GM23248 (cell line): ENCODE data around the gene URM1. TPM values are rescaled to one million over a fixed set of nuclear protein-coding genes. Genes with fewer than 3 reads are reported as not detected.
A peak's percentile ranks its signal among the peaks of the same experiment; 100 is the strongest.

Source experiments
- DNase-seq: peaks from one replicate; pipeline ENCODE4 v3.0.0-alpha.2; 2015
- H2AFZ ChIP-seq: fragments of 200-600 bp; sonication (generic); 2 replicates; pipeline ENCODE4 v1.6.1; 2016; ENCODE audit warnings: antibody characterized with exemption
- H3F3A ChIP-seq: fragments of 200-600 bp; sonication (generic); 2 replicates; pipeline ENCODE4 v1.6.1; 2016; ENCODE audit warnings: mild to moderate bottlenecking, antibody characterized with exemption, mixed run types; ENCODE audit not compliant: insufficient read depth
- H3K27ac ChIP-seq: fragments of 200-600 bp; sonication (generic); 2 replicates; pipeline ENCODE4 v1.5.1; 2016; ENCODE audit warnings: mild to moderate bottlenecking
- H3K27me3 ChIP-seq: fragments of 200-600 bp; sonication (generic); replicated peaks from 2 replicates; pipeline ENCODE4 v1.6.1; 2016; ENCODE audit warnings: mild to moderate bottlenecking; ENCODE audit not compliant: insufficient read depth
- H3K36me3 ChIP-seq: fragments of 200-600 bp; sonication (generic); 2 replicates; pipeline ENCODE4 v1.6.1; 2016; ENCODE audit warnings: low read depth, mild to moderate bottlenecking
- H3K4me1 ChIP-seq: fragments of 200-600 bp; sonication (generic); 2 replicates; pipeline ENCODE4 v1.6.1; 2016; ENCODE audit warnings: mild to moderate bottlenecking; ENCODE audit not compliant: insufficient read depth
- H3K4me2 ChIP-seq: fragments of 200-600 bp; sonication (generic); one replicate; pipeline ENCODE4 v1.6.1; 2016; ENCODE audit warnings: mild to moderate bottlenecking; ENCODE audit not compliant: unreplicated experiment
- H3K4me3 ChIP-seq: fragments of 200-600 bp; sonication (generic); 2 replicates; pipeline ENCODE4 v1.5.1; 2016; ENCODE audit warnings: mild to moderate bottlenecking
- H3K79me2 ChIP-seq: fragments of 200-600 bp; sonication (generic); 2 replicates; pipeline ENCODE4 v1.6.1; 2016; ENCODE audit warnings: mild to moderate bottlenecking; ENCODE audit not compliant: insufficient read depth
- H3K9ac ChIP-seq: fragments of 200-600 bp; sonication (generic); 2 replicates; pipeline ENCODE4 v1.6.1; 2016; ENCODE audit warnings: mild to moderate bottlenecking
- H3K9me2 ChIP-seq: fragments of 200-600 bp; sonication (generic); 2 replicates; pipeline ENCODE4 v1.6.1; 2016; ENCODE audit warnings: mixed run types, mild to moderate bottlenecking, moderate library complexity; ENCODE audit not compliant: insufficient read depth
- H3K9me3 ChIP-seq: fragments of 200-600 bp; sonication (generic); one replicate; pipeline ENCODE4 v1.6.1; 2017; ENCODE audit warnings: low read depth
- H4K20me1 ChIP-seq: fragments of 200-600 bp; sonication (generic); 2 replicates; pipeline ENCODE4 v1.6.0; 2016; ENCODE audit not compliant: insufficient read depth
- EZH2 ChIP-seq: fragments of 200-600 bp; sonication (generic); IDR thresholded peaks from 2 replicates; pipeline ENCODE4 v1.6.1; 2018; ENCODE audit warnings: antibody characterized with exemption, mild to moderate bottlenecking; ENCODE audit not compliant: insufficient read depth, poor library complexity, severe bottlenecking
- EZH2phosphoT487 ChIP-seq: fragments of 200-600 bp; sonication (generic); IDR thresholded peaks from 2 replicates; pipeline ENCODE4 v1.6.1; 2018; ENCODE audit warnings: antibody characterized with exemption, moderate library complexity, mild to moderate bottlenecking, low read depth; ENCODE audit not compliant: insufficient read depth
- WGBS, 2 experiments: methylation state at CpG; one replicate each; pipeline ENCODE4 v1.1.6; 2015 to 2017; ENCODE audit warnings: low lambda C conversion rate in 2 of 2, low coverage in 1 of 2; ENCODE audit errors: missing lambda C conversion rate in 2 of 2; 5-methylcytosine and 5-hydroxymethylcytosine counted together
- in situ Hi-C: fragments of 300-500 bp; cut with MboI; formaldehyde crosslinking; loops from 2 replicates; pipeline ENCODE4 v1.15.0; 2020
- polyA plus RNA-seq: library from polyadenylated mRNA; unstranded; fragments of >200 nt; fragmentation: Nextera tagmentation; extraction: Ambion mirVana; gene quantifications from 2 replicates; pipeline ENCODE4 v1.2.1, GENCODE V29; 2016
- total RNA-seq: library from RNA; depleted of rRNA; stranded (reverse); fragments of >200 nt; shearing (Covaris generic); gene quantifications from 2 replicates; pipeline ENCODE4 v1.2.3, GENCODE V29; 2014

Gene URM1
- total and polyA plus RNA-seq, 2 experiments from 2014 or later = 59.2 to 64.4 TPM

- Histone ChIP-seq H3F3A (no peaks in the 10 kb centered on the region), H3K36me3 (no peaks in the 10 kb centered on the region), H3K4me1 (peaks cover 8% of the 10 kb centered on the region; the same call in 1 of the 2 replicates), H3K4me3 (no peak overlapping the region), H3K9me2 (no peaks in the 10 kb centered on the region), H2AFZ (no peak overlapping the region), H3K79me2 (no peaks in the 10 kb centered on the region), H3K27me3 (no peaks in the 10 kb centered on the region), H4K20me1 (no peaks in the 10 kb centered on the region), H3K9ac (no peak overlapping the region), H3K9me3 (no peaks in the 10 kb centered on the region), H3K4me2 (no peak overlapping the region), H3K27ac (no peak overlapping the region)
- no peak for TF ChIP-seq EZH2
- TF ChIP-seq EZH2phosphoT487 = no peak
- no peak for DNase-seq
- 86 to 98% methylated on average over 4 to 5 of the region's 5 CpGs for WGBS, 2 experiments
- in situ Hi-C loops = no loop called here
Observed at GRCh38 chr9:128404560-128404959, 33.4 kb downstream of the URM1 start.

GRCh38 chr9:128405077-128405779 lies 34.1 kb downstream of the URM1 start:
- no peaks in the 10 kb centered on the region for H3K79me2 ChIP-seq
- no peaks in the 10 kb centered on the region for H3K9me3 ChIP-seq
- no peak for DNase-seq
- H4K20me1 ChIP-seq = no peaks in the 10 kb centered on the region
- H3K9ac ChIP-seq = no peak overlapping the region
- H3K4me2 ChIP-seq = no peak overlapping the region
- no peaks in the 10 kb centered on the region for H3K36me3 ChIP-seq
- no peak overlapping the region for H2AFZ ChIP-seq
- peaks cover 8% of the 10 kb centered on the region; the same call in 1 of the 2 replicates for H3K4me1 ChIP-seq
- no peak for TF ChIP-seq EZH2phosphoT487
- TF ChIP-seq EZH2 = no peak
- no peak overlapping the region for H3K27ac ChIP-seq
- in situ Hi-C loops = no loop called here
- 66 to 71% methylated on average over 15 to 20 of the region's 20 CpGs for WGBS, 2 experiments
- no peaks in the 10 kb centered on the region for H3K9me2 ChIP-seq
- H3F3A ChIP-seq = no peaks in the 10 kb centered on the region
- no peaks in the 10 kb centered on the region for H3K27me3 ChIP-seq
- H3K4me3 ChIP-seq = no peak overlapping the region

DNA sequence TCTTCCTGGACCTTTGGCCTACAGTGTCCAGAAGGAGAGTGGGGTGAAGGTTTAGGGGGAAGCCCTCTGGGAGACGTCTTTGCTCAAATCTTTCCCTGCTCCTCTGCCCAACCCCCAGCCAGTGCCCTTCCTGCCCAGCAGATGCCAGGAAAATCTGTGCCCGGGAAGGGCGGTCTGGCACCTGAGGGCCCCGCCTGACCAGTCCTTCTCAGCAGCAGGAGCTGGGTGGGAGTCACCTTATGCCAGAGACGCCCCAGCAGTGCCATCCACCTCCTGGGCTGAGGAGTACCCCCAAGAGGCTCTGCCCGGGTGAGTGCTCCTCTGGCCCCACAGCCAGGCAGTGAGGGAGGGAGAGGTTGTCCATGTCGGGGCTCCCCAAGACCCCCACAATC lies 34.6 kb downstream of the URM1 start:
- no peaks in the 10 kb centered on the region for H3K36me3 ChIP-seq
- no peak overlapping the region for H3K27ac ChIP-seq
- no peaks in the 10 kb centered on the region for H3F3A ChIP-seq
- H2AFZ ChIP-seq = no peak overlapping the region
- H3K4me3 ChIP-seq = no peak overlapping the region
- H3K9me2 ChIP-seq = no peaks in the 10 kb centered on the region
- no peak overlapping the region for H3K4me2 ChIP-seq
- in situ Hi-C loops = no loop called here
- H3K4me1 ChIP-seq = peaks cover 8% of the 10 kb centered on the region; the same call in 1 of the 2 replicates
- 54 to 77% methylated on average over 5 to 7 of the region's 7 CpGs for WGBS, 2 experiments
- DNase-seq = no peak
- no peaks in the 10 kb centered on the region for H3K9me3 ChIP-seq
- no peaks in the 10 kb centered on the region for H3K27me3 ChIP-seq
- TF ChIP-seq EZH2phosphoT487 (no peak), EZH2 (no peak)
- H3K9ac ChIP-seq = no peak overlapping the region
- H4K20me1 ChIP-seq = no peaks in the 10 kb centered on the region
- no peaks in the 10 kb centered on the region for H3K79me2 ChIP-seq

GRCh38 chr9:128406848-128407391 lies 35.7 kb downstream of the URM1 start:
- H3K36me3 ChIP-seq = no peaks in the 10 kb centered on the region
- TF ChIP-seq EZH2phosphoT487 (no peak), EZH2 (no peak)
- H3K9me3 ChIP-seq = no peaks in the 10 kb centered on the region
- no peaks in the 10 kb centered on the region for H3F3A ChIP-seq
- H3K4me2 ChIP-seq = no peak overlapping the region
- no peaks in the 10 kb centered on the region for H3K9me2 ChIP-seq
- no peak overlapping the region for H2AFZ ChIP-seq
- H3K27ac ChIP-seq = no peak overlapping the region
- H3K27me3 ChIP-seq = no peaks in the 10 kb centered on the region
- no peaks in the 10 kb centered on the region for H4K20me1 ChIP-seq
- DNase-seq = peak; percentile 45
- WGBS, 2 experiments = 59 to 62% methylated on average over 9 of the region's 9 CpGs
- no peak overlapping the region for H3K4me3 ChIP-seq
- no peaks in the 10 kb centered on the region for H3K79me2 ChIP-seq
- in situ Hi-C loops = no loop called here
- peaks cover 8% of the 10 kb centered on the region; the same call in 1 of the 2 replicates for H3K4me1 ChIP-seq
- no peak overlapping the region for H3K9ac ChIP-seq
